HG02970 (cell line): Measurements from ENCODE around the gene SPATC1L.

ENCODE experiments used
- ATAC-seq: cut with Tn5 transposase; IDR thresholded peaks from one replicate; pipeline ENCODE4 v1.9.1; 2021; ENCODE audit warnings: mild to moderate bottlenecking, moderate library complexity, moderate number of reproducible peaks; ENCODE audit not compliant: unreplicated experiment, low FRiP score

SPATC1L gene

GRCh38 chr21:46111857-46112724, 72.2 kb downstream of the SPATC1L start:
- ATAC-seq, result no peak

GRCh38 chr21:46111193-46111571, 73.1 kb downstream of the SPATC1L start:
- no peak for ATAC-seq
